H9 (cell line): ENCODE results near the gene SIGLEC7. TPM values are rescaled to one million over a fixed set of nuclear protein-coding genes. Genes with fewer than 3 reads are reported as not detected.

Experiments used
- DNase-seq: peaks from one replicate; pipeline ENCODE4 v3.0.0-alpha.2; 2017
- H2AFZ ChIP-seq: one replicate; pipeline ENCODE4 v1.6.1; 2013; ENCODE audit warnings: mild to moderate bottlenecking, low read length, control low read depth, moderate library complexity
- H2AK5ac ChIP-seq: 2 replicates; pipeline ENCODE4 v1.6.1; 2013; ENCODE audit warnings: low read length, control low read depth, mixed read lengths; ENCODE audit not compliant: insufficient read length
- H2BK120ac ChIP-seq: one replicate; pipeline ENCODE4 v1.6.1; 2013; ENCODE audit warnings: low read depth, mild to moderate bottlenecking, low read length, control low read depth, inconsistent platforms; ENCODE audit not compliant: poor library complexity, severe bottlenecking
- H2BK12ac ChIP-seq: 2 replicates; pipeline ENCODE4 v1.6.1; 2013; ENCODE audit warnings: low read length, control low read depth, mixed read lengths, low read depth; ENCODE audit not compliant: insufficient read length
- H2BK15ac ChIP-seq: 2 replicates; pipeline ENCODE4 v1.6.1; 2013; ENCODE audit warnings: low read depth, low read length, control low read depth
- H2BK20ac ChIP-seq: one replicate; pipeline ENCODE4 v1.6.1; 2013; ENCODE audit warnings: low read depth, mild to moderate bottlenecking, low read length, control low read depth, inconsistent platforms; ENCODE audit not compliant: poor library complexity, severe bottlenecking
- H2BK5ac ChIP-seq: 2 replicates; pipeline ENCODE4 v1.6.1; 2013; ENCODE audit warnings: low read length, control low read depth, mixed read lengths; ENCODE audit not compliant: insufficient read length
- H3K14ac ChIP-seq: 2 replicates; pipeline ENCODE4 v1.6.1; 2013; ENCODE audit warnings: low read length, control low read depth; ENCODE audit not compliant: insufficient read depth
- H3K18ac ChIP-seq: 2 replicates; pipeline ENCODE4 v1.6.1; 2013; ENCODE audit warnings: low read depth, mild to moderate bottlenecking, mixed read lengths, low read length, control low read depth; ENCODE audit not compliant: insufficient read length
- H3K23ac ChIP-seq: 2 replicates; pipeline ENCODE4 v1.6.1; 2013; ENCODE audit warnings: low read length, control low read depth, mixed read lengths, low read depth; ENCODE audit not compliant: insufficient read length
- H3K23me2 ChIP-seq: 2 replicates; pipeline ENCODE4 v1.6.1; 2013; ENCODE audit warnings: low read depth, mild to moderate bottlenecking, mixed read lengths, low read length, control low read depth; ENCODE audit not compliant: insufficient read length, poor library complexity, severe bottlenecking
- H3K27ac ChIP-seq: 2 replicates; pipeline ENCODE4 v1.5.1; 2013; ENCODE audit warnings: low read length, control low read depth, mixed read lengths, low read depth; ENCODE audit not compliant: insufficient read length
- H3K27me3 ChIP-seq: 2 replicates; pipeline ENCODE4 v1.6.1; 2013; ENCODE audit warnings: low read length, control low read depth, inconsistent platforms; ENCODE audit not compliant: insufficient read depth
- H3K4ac ChIP-seq: 2 replicates; pipeline ENCODE4 v1.6.1; 2013; ENCODE audit warnings: low read depth, mild to moderate bottlenecking, control low read depth, inconsistent platforms, low read length, moderate library complexity
- H3K4me1 ChIP-seq: 2 replicates; pipeline ENCODE4 v1.6.1; 2013; ENCODE audit warnings: low read length, control low read depth, inconsistent platforms; ENCODE audit not compliant: insufficient read depth
- H3K4me2 ChIP-seq: 2 replicates; pipeline ENCODE4 v1.6.1; 2013; ENCODE audit warnings: low read length, control low read depth, mixed read lengths; ENCODE audit not compliant: insufficient read length, insufficient read depth
- H3K56ac ChIP-seq: 2 replicates; pipeline ENCODE4 v1.6.1; 2013; ENCODE audit warnings: low read depth, mild to moderate bottlenecking, mixed read lengths, low read length, control low read depth; ENCODE audit not compliant: insufficient read length
- H3K79me1 ChIP-seq: 2 replicates; pipeline ENCODE4 v1.6.1; 2013; ENCODE audit warnings: low read depth, mild to moderate bottlenecking, moderate library complexity, low read length, control low read depth, inconsistent platforms; ENCODE audit not compliant: insufficient read depth, poor library complexity, severe bottlenecking
- H3K79me2 ChIP-seq: 2 replicates; pipeline ENCODE4 v1.6.1; 2013; ENCODE audit warnings: low read length, control low read depth, inconsistent platforms; ENCODE audit not compliant: insufficient read depth
- H3K9ac ChIP-seq: 2 replicates; pipeline ENCODE4 v1.6.1; 2013; ENCODE audit warnings: low read length, control low read depth, mixed read lengths; ENCODE audit not compliant: insufficient read length; ENCODE audit errors: extremely low read depth
- H3K9me3 ChIP-seq: one replicate; pipeline ENCODE4 v1.6.1; 2013; ENCODE audit warnings: low read depth, low read length, inconsistent platforms; ENCODE audit not compliant: control insufficient read depth
- H3T11ph ChIP-seq: one replicate; pipeline ENCODE4 v1.6.1; 2013; ENCODE audit warnings: mild to moderate bottlenecking, low read length, control low read depth, inconsistent platforms
- H4K20me1 ChIP-seq: one replicate; pipeline ENCODE4 v1.6.1; 2013; ENCODE audit not compliant: control insufficient read depth, insufficient read length, insufficient read depth
- H4K5ac ChIP-seq: 2 replicates; pipeline ENCODE4 v1.6.1; 2013; ENCODE audit warnings: low read depth, mild to moderate bottlenecking, mixed read lengths, low read length, control low read depth; ENCODE audit not compliant: insufficient read length
- H4K8ac ChIP-seq: replicated peaks from 2 replicates; pipeline ENCODE4 v1.6.1; 2013; ENCODE audit warnings: low read length, control low read depth, mixed read lengths, low read depth; ENCODE audit not compliant: insufficient read length
- H4K91ac ChIP-seq: 2 replicates; pipeline ENCODE4 v1.6.1; 2013; ENCODE audit warnings: low read depth, mild to moderate bottlenecking, moderate library complexity, mixed read lengths, low read length, control low read depth; ENCODE audit not compliant: insufficient read length
- H3K27ac Mint-ChIP-seq, 3 experiments: 2 replicates in 2 of 3; 3 replicates in 1 of 3; pipeline ENCODE4 v1.8.0; 2020 to 2021; ENCODE audit warnings: mixed read lengths in 3 of 3, mild to moderate bottlenecking in 1 of 3, moderate library complexity in 1 of 3
- H3K27me3 Mint-ChIP-seq: 2 replicates; pipeline ENCODE4 v1.8.0; 2021; ENCODE audit warnings: low read depth, mild to moderate bottlenecking, moderate library complexity, mixed read lengths
- H3K36me3 Mint-ChIP-seq, 3 experiments: 2 replicates in 2 of 3; 3 replicates in 1 of 3; pipeline ENCODE4 v1.8.0; 2020 to 2021; ENCODE audit warnings: low read depth in 3 of 3, mixed read lengths in 3 of 3; ENCODE audit not compliant: insufficient read depth in 1 of 3
- H3K4me1 Mint-ChIP-seq, 2 experiments: 2 replicates each; pipeline ENCODE4 v1.8.0; 2020; ENCODE audit warnings: mixed read lengths in 2 of 2
- H3K4me3 Mint-ChIP-seq, 2 experiments: 2 replicates in 1 of 2; 3 replicates in 1 of 2; pipeline ENCODE4 v1.8.0; 2020 to 2021; ENCODE audit warnings: mild to moderate bottlenecking in 2 of 2, mixed read lengths in 2 of 2, moderate library complexity in 1 of 2
- H3K9me3 Mint-ChIP-seq, 2 experiments: 2 replicates in 1 of 2; 3 replicates in 1 of 2; pipeline ENCODE4 v1.8.0; 2020; ENCODE audit warnings: mild to moderate bottlenecking in 2 of 2, mixed read lengths in 2 of 2, moderate library complexity in 1 of 2
- WGBS: extraction: QIAGEN DNeasy Blood & Tissue Kit; methylation state at CpG from one replicate; pipeline ENCODE4 v1.1.7; 2013; ENCODE audit warnings: missing lambda C conversion rate, low lambda C conversion rate, mixed read lengths; ENCODE audit not compliant: insufficient read length; ENCODE audit errors: extremely low coverage; 5-methylcytosine and 5-hydroxymethylcytosine counted together
- total RNA-seq: library from RNA; stranded (reverse); gene quantifications from 2 replicates; pipeline ENCODE4 v1.2.1, GENCODE V29; 2021
- TF ChIP-seq, protein P1 (sequence below): fragments of 200-600 bp; sonication (generic); conservative IDR thresholded peaks from 3 replicates; pipeline ENCODE4 v1.8.0; 2021; ENCODE audit warnings: antibody characterized with exemption, mild to moderate bottlenecking

Gene SIGLEC7
- total RNA-seq, 1 experiment from 2014 or later: not detected

DNA sequence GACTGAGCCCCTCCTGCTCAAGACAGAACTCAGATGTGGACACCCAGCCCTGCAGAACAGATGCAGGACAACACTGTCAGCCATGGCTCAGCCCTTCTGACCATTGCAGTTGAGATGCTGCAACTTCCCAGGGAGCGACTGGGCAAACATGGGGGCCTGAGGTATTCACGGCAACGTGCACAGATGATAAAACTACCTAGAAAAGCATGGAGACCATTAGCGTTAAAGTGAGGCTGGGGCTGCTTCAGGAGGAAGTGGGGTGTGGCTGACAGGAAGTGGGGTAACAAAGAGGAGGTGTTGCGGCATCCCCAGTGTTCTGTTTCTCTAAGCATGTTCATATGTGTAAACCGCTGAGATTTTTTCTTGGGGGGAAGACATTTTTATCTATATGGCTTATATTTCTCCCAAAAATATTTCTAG, 18.7 kb upstream of the SIGLEC7 start:
- peaks cover 5 to 8% of the 10 kb centered on the region in 2 experiments; a peak in 3 of 4 replicates for H3K4me1 Mint-ChIP-seq
- Histone ChIP-seq H3K9ac (no peak overlapping the region), H2AFZ (no peak overlapping the region), H3K27me3 (no peaks in the 10 kb centered on the region), H3K23ac (no peak overlapping the region), H3K18ac (no peak overlapping the region), H2BK120ac (no peak overlapping the region), H2AK5ac (no peak overlapping the region), H4K5ac (no peak overlapping the region), H4K91ac (no peak overlapping the region), H3K79me2 (no peaks in the 10 kb centered on the region), H3K4me2 (no peak overlapping the region), H3K27ac (no peak overlapping the region), H3K14ac (no peak overlapping the region), H3T11ph (no peak overlapping the region), H2BK20ac (no peak overlapping the region), H2BK12ac (no peak overlapping the region), H3K56ac (no peak overlapping the region), H3K4ac (no peak overlapping the region), H2BK5ac (no peak overlapping the region), H3K23me2 (no peaks in the 10 kb centered on the region), H2BK15ac (no peak overlapping the region), H4K8ac (no peak overlapping the region), H4K20me1 (no peaks in the 10 kb centered on the region), H3K79me1 (no peaks in the 10 kb centered on the region), H3K9me3 (no peaks in the 10 kb centered on the region), H3K4me1 (no peaks in the 10 kb centered on the region)
- H3K4me3 Mint-ChIP-seq: no peak overlapping the region
- TF ChIP-seq, protein P1, sequence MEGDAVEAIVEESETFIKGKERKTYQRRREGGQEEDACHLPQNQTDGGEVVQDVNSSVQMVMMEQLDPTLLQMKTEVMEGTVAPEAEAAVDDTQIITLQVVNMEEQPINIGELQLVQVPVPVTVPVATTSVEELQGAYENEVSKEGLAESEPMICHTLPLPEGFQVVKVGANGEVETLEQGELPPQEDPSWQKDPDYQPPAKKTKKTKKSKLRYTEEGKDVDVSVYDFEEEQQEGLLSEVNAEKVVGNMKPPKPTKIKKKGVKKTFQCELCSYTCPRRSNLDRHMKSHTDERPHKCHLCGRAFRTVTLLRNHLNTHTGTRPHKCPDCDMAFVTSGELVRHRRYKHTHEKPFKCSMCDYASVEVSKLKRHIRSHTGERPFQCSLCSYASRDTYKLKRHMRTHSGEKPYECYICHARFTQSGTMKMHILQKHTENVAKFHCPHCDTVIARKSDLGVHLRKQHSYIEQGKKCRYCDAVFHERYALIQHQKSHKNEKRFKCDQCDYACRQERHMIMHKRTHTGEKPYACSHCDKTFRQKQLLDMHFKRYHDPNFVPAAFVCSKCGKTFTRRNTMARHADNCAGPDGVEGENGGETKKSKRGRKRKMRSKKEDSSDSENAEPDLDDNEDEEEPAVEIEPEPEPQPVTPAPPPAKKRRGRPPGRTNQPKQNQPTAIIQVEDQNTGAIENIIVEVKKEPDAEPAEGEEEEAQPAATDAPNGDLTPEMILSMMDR: no peak
- H3K27ac Mint-ChIP-seq: no peak overlapping the region
- H3K27me3 Mint-ChIP-seq: peaks cover 12% of the 10 kb centered on the region
- no CpG with 5 or more reads among the region's 6 CpGs for WGBS
- H3K36me3 Mint-ChIP-seq: no peaks in the 10 kb centered on the region
- DNase-seq: no peak
- H3K9me3 Mint-ChIP-seq: no peaks in the 10 kb centered on the region
